Measurements from ENCODE around the gene MCRS1. TPM values are rescaled to one million over a fixed set of nuclear protein-coding genes. Genes with fewer than 3 reads are reported as not detected.

The MCRS1 gene
- total and polyA plus RNA-seq, 8 donors = 40.5 to 65.2 (median 52.3) TPM

DNA sequence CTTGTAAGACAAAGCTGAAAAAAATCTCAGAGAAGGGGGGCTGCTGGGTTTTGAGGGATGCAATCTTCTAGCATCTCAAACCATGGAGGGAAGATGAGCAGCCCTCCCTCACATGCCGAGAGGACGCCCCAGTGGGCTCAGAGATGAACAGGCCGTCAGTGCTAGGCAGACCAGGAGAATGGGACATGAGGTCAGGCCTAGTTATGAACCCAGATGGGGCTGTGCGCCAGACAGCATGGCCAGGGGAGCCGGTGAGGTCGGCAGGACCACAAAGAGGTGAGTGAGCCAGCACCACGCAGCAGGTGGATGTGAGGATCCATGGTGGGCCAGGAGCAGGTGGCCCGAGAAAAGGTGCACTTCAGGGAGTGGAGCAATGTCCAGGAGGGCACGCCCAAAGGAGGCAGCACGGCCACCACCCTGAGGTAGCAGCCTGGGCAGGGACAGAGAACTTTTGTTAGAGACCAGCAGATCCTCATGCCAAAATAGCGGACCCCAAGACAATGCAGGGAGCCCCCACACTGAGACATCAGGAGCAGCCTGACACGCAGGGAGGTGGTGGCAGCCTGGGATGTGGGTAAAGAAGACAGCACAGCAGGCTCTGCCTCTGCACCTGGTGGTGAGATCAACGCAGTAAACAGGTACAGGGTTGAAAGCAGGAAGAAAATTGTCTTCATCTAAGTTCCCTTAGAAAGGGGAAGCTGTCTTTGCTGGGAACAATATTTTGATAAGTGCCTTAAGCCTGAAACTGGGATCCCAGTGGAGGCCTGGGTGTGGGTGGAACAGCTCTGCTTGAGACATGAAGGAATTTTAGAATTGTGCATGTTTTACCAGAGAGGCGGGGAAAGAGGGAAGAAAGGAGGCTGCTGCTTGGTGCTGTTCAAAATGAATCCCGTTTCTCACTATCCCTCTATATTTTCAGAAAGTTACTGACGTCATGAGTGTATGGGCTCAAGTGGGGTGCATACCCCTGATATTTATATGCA, 17.8 kb upstream of the MCRS1 start:
- Histone ChIP-seq H3K4me3 (no peak overlapping the region), H3K27ac (no peak overlapping the region), H3K36me3 (peaks cover 0 to 5% of the 10 kb centered on the region in 2 donors), H3K27me3 (no peaks in the 10 kb centered on the region), H3K9me3 (no peaks in the 10 kb centered on the region), H3K4me1 (peaks cover 0 to under 1% of the 10 kb centered on the region in 2 donors)
- no peak for DNase-seq
- intact Hi-C loops (cut with DNase I) = no loop called here
- no peak for ATAC-seq
- TF ChIP-seq, protein P1, sequence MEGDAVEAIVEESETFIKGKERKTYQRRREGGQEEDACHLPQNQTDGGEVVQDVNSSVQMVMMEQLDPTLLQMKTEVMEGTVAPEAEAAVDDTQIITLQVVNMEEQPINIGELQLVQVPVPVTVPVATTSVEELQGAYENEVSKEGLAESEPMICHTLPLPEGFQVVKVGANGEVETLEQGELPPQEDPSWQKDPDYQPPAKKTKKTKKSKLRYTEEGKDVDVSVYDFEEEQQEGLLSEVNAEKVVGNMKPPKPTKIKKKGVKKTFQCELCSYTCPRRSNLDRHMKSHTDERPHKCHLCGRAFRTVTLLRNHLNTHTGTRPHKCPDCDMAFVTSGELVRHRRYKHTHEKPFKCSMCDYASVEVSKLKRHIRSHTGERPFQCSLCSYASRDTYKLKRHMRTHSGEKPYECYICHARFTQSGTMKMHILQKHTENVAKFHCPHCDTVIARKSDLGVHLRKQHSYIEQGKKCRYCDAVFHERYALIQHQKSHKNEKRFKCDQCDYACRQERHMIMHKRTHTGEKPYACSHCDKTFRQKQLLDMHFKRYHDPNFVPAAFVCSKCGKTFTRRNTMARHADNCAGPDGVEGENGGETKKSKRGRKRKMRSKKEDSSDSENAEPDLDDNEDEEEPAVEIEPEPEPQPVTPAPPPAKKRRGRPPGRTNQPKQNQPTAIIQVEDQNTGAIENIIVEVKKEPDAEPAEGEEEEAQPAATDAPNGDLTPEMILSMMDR (IDR thresholded peaks at IDR 0.05) = no peak

- Histone ChIP-seq H3K4me3 (no peak overlapping the region), H3K36me3 (peaks cover 0 to 5% of the 10 kb centered on the region in 2 donors), H3K9me3 (no peaks in the 10 kb centered on the region), H3K27ac (no peak overlapping the region), H3K27me3 (no peaks in the 10 kb centered on the region), H3K4me1 (peaks cover 0 to 3% of the 10 kb centered on the region in 2 donors)
- TF ChIP-seq, protein P1 (IDR thresholded peaks at IDR 0.05) = no peak
- DNase-seq = no peak
- intact Hi-C loops (cut with DNase I) = no loop called here
- no peak for ATAC-seq
Measured at GRCh38 chr12:49584591-49584990, 16.6 kb upstream of the MCRS1 start.

- Histone ChIP-seq H3K27ac (no peak overlapping the region), H3K27me3 (no peaks in the 10 kb centered on the region), H3K4me1 (peaks cover 0 to 3% of the 10 kb centered on the region in 2 donors), H3K4me3 (no peak overlapping the region), H3K9me3 (no peaks in the 10 kb centered on the region), H3K36me3 (peaks cover 0 to 5% of the 10 kb centered on the region in 2 donors)
- intact Hi-C loops (cut with DNase I) = no loop called here
- TF ChIP-seq, protein P1 (IDR thresholded peaks at IDR 0.05) = no peak
- ATAC-seq (no peak), DNase-seq (peak in 2 of 4 donors; percentile 49 to 79)
Measured at GRCh38 chr12:49583366-49584094, 15.6 kb upstream of the MCRS1 start.

GRCh38 chr12:49582850-49583249, 14.9 kb upstream of the MCRS1 start:
- peaks cover 0 to 5% of the 10 kb centered on the region in 2 donors for H3K36me3 ChIP-seq
- no peak for ATAC-seq
- intact Hi-C loops (cut with DNase I) = no loop called here

More at GRCh38 chr12:49582850-49583249, 14.9 kb upstream of the MCRS1 start:
- Histone ChIP-seq H3K27ac (no peak overlapping the region), H3K4me1 (peaks cover 0 to 3% of the 10 kb centered on the region in 2 donors), H3K9me3 (no peaks in the 10 kb centered on the region), H3K27me3 (no peaks in the 10 kb centered on the region), H3K4me3 (no peak overlapping the region)
- TF ChIP-seq, protein P1 (IDR thresholded peaks at IDR 0.05) = no peak
- DNase-seq = peak in 2 of 4 donors; percentile 24 to 40

Measured in left lung (tissue), 10 donors.